K562 (cell line): Measurements from ENCODE around the gene NHLRC2. TPM values are rescaled to one million over a fixed set of nuclear protein-coding genes. Genes with fewer than 3 reads are reported as not detected.

Experiments used
- CBFA2T2 ChIP-seq: fragments of 450-650 bp; conservative IDR thresholded peaks from 2 replicates; pipeline ENCODE4 v1.6.1; 2017; ENCODE audit warnings: mild to moderate bottlenecking
- CC2D1A ChIP-seq: fragments of 450-650 bp; IDR thresholded peaks from 2 replicates; pipeline ENCODE4 v1.6.1; 2017; ENCODE audit warnings: mild to moderate bottlenecking
- E2F4 ChIP-seq: sonication (generic); formaldehyde crosslinking; IDR thresholded peaks from 2 replicates; pipeline ENCODE4 v1.8.0; 2022; ENCODE audit warnings: mild to moderate bottlenecking, low read depth, missing genetic modification reagents
- FOXA1 ChIP-seq: fragments of 450-650 bp; IDR thresholded peaks from 2 replicates; pipeline ENCODE4 v1.6.1; 2016; ENCODE audit warnings: mild to moderate bottlenecking, borderline replicate concordance
- ILK ChIP-seq: fragments of 450-650 bp; IDR thresholded peaks from 2 replicates; pipeline ENCODE4 v1.6.1; 2016; ENCODE audit warnings: missing genetic modification characterization, low read depth, mild to moderate bottlenecking, missing compliant biosample characterization, moderate library complexity, borderline replicate concordance
- POLR2AphosphoS5 ChIP-seq: IDR thresholded peaks from 2 replicates; pipeline ENCODE4 v1.6.1; 2011; ENCODE audit warnings: mild to moderate bottlenecking, low read depth, low read length, moderate library complexity; ENCODE audit not compliant: control insufficient read depth, insufficient read depth
- SMARCC2 ChIP-seq: fragments of 450-650 bp; IDR thresholded peaks from 2 replicates; pipeline ENCODE4 v1.6.1; 2017; ENCODE audit warnings: antibody characterized with exemption, moderate library complexity, mild to moderate bottlenecking, low read depth
- TCF3 ChIP-seq: sonication (generic); formaldehyde crosslinking; IDR thresholded peaks from 2 replicates; pipeline ENCODE4 v1.4.0; 2020; ENCODE audit warnings: mild to moderate bottlenecking, missing genetic modification reagents
- polyA plus RNA-seq, 8 experiments: library from polyadenylated mRNA; depleted of rRNA in 4 of 8; stranded (reverse) in 5 of 8; unstranded in 3 of 8; fragments of >200 nt; fragmentation: Nextera tagmentation in 2 of 8; fragmentation: Illumina TruSeq in 1 of 8; extraction: Ambion mirVana in 2 of 8; extraction: Trizol in 1 of 8; gene quantifications; 2 replicates each; pipeline versions ENCODE4 v1.2.1 to v1.2.3, GENCODE V29; 2011 to 2014; ENCODE audit warnings: inconsistent platforms in 1 of 8, missing spikeins in 1 of 8
- total RNA-seq, 7 experiments: library from RNA; depleted of rRNA in 6 of 7; stranded (reverse); fragments of >200 nt in 6 of 7; fragmentation: Illumina TruSeq in 2 of 7; extraction: Trizol in 2 of 7; gene quantifications; 2 replicates each; pipeline versions ENCODE4 v1.2.1 to v1.2.3, GENCODE V29; 2011 to 2021; ENCODE audit warnings: low replicate concordance in 1 of 7
- TF ChIP-seq, protein P1 (sequence below): sonication (generic); formaldehyde crosslinking; IDR thresholded peaks from 2 replicates; pipeline ENCODE4 v1.8.0; 2022; ENCODE audit warnings: mild to moderate bottlenecking, missing genetic modification reagents

The NHLRC2 gene
- total and polyA plus RNA-seq, 9 of the 15 experiments (the other 6 are each of a cell fraction or from before 2014, with no cell fraction given), result 1.5 to 22.4 (median 10.3) TPM

DNA sequence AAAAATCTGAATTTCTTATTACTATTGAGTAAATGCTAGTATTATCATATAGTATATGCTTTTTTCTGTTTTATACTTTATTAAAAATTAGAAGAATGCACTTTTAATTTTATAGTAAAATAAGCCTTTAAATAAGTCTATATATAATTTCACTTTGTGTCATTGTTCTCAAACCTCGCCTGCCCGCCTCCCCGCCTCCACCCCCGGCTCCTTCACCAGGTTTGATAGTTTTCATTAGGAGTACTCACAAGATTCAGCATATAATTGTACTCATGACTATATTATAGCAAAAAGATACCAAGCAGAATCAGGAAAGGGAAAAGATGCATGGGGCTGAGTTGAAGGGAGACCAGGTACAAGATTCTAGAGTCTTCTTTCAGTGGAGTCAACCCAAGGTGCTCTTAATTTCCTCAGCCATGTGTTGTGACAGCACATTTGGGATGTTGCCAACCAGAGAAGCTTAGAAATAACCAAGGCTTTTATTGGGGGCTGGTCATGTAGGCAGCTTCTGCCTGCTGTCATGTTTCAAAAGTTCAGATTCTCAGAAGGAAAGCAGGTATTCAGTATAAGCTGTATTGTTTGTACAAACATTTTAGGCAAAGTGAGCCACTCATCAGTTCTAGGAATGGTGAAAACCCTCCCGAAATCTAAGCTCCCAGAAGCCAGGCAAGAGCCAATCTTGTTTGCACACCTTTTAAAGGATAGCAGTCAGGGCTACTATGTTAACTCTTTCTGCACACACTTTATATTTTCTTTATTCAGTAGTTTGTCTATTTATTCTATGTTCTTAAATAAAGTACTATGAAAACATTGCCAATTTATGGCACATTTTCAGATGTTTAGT, 12.3 kb downstream of the NHLRC2 start (continued):
- TF ChIP-seq E2F4 (no peak), TCF3 (CRISPR knock-in tag) (peak; percentile 79), CBFA2T2 (peak; percentile 71), CC2D1A (peak; percentile 13; the same call in 1 of the 2 replicates), ILK (tag) (no peak), FOXA1 (peak; percentile 71; the same call in 1 of the 2 replicates), POLR2AphosphoS5 (peak; percentile 41; the same call in 1 of the 2 replicates), SMARCC2 (0 out of 2 replicates have a peak, but pooled peaks have one; percentile 23)
- TF ChIP-seq, protein P1, sequence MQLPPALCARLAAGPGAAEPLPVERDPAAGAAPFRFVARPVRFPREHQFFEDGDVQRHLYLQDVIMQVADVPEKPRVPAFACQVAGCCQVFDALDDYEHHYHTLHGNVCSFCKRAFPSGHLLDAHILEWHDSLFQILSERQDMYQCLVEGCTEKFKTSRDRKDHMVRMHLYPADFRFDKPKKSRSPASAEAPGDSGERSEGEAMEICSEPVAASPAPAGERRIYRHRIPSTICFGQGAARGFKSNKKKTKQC, result no peak
- TF ChIP-seq, all 486 proteins: peak for 28
